ENCODE measurements around the gene COL6A1.
"Not testable (repeated sequence)": the region's sequence is repeated elsewhere in the genome, so short reads cannot be mapped to it uniquely, and the experiment has no call there.

COL6A1 gene

GRCh38 chr21:46028573-46029091 is 47.1 kb downstream of the COL6A1 start:
- no peak for DNase-seq (ENCODE audit: low read depth)

DNA sequence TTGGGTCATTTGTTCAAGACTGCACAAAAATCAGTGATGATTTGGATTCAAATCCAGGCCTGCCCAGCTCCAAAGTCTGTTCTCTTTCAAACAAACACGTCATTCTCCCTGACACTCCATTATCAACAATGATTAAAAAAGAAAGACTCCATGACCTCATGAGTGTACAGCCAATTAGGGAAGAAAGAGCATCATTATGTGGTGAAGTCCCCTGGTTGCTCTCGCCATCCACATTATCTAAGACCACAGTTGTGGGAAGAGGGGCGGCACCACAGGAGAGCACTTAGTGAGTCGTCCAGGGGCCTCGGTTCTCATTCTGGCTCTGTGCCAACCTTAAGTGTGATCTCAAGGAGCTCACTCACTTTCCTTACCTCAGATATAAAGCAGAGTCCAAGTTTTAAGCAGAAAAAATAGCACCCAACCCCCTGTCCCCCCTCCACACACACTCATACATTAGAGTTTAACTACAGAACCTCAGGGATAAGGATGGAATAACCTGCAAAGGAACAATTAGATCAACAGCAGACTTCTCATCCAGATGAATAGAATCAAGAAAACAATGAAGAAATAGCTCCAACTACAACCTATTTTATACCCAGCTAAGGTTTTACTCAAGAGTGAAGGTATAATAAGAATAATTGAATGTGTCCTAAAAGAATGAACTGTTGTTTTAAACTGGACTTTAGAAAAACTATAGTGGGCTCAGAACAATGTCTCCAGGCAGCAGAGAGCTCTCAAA is 47.8 kb downstream of the COL6A1 start:
- DNase-seq (ENCODE audit: low read depth): no peak

- no peak for DNase-seq (ENCODE audit: low read depth)
Measured at GRCh38 chr21:46031484-46031883, 49.9 kb downstream of the COL6A1 start.

DNA sequence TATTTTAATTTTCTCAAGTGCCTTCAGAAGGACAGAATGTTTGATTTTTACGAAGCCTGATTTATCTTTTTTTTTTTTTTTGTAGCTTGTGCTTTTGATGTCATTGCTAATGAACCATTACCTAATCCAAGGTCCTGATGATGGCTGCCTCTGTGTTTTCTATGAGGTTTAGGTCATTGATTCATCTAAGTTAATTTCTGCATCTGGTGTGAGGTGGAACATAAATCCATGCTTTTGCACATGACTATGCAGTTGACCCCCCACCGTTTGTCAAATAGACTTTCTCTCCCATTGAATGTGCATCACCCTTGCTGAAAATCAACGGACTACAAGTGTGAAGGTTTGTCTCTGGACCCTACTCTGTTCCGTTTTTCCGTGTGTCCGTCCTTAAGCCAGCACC is 50.5 kb downstream of the COL6A1 start:
- no peak for DNase-seq (ENCODE audit: low read depth)

DNA sequence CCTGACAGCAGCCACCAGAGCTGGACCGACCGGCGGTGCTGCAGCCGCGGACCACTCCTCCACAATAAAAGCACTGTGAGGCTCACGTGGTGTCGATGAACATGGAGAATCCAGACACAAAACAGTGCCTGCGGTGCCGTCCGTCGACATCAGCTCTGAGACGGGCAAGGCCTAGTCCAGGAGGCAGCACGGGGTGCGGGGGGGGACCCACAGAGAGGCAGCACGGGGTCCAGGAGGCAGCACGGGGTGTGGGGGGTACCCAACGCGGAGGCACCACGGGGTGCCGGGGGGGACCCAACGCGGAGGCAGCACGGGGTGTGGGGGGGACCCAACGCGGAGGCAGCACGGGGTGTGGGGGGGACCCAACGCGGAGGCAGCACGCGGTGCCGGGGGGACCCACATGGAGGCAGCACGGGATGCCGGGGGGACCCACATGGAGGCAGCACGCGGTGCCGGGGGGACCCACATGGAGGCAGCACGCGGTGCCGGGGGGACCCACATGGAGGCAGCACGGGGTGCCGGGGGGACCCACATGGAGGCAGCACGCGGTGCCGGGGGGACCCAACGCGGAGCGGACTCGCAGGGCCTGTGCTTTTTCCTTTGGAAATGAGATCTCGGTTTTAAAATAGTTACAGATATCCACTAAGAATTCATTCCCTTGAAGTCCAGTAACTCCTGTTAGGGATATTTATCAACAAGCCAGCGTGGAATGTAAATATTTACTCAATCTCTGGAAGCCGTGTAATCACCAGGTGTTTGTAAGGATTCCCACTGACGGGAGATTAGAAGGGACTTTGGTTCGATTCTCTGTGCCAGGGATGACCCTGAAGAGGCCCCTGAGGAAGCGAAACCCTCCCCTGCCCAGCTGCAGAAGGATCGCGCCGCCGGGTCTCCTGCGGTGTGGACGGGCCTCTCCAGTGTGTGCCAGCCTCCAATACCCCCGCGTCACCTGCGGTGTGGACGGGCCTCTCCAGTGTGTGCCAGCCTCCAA is 52.1 kb downstream of the COL6A1 start:
- no peak for DNase-seq (ENCODE audit: low read depth)

GRCh38 chr21:46035809-46036695 is 54.5 kb downstream of the COL6A1 start:
- DNase-seq (ENCODE audit: low read depth): no peak

DNA sequence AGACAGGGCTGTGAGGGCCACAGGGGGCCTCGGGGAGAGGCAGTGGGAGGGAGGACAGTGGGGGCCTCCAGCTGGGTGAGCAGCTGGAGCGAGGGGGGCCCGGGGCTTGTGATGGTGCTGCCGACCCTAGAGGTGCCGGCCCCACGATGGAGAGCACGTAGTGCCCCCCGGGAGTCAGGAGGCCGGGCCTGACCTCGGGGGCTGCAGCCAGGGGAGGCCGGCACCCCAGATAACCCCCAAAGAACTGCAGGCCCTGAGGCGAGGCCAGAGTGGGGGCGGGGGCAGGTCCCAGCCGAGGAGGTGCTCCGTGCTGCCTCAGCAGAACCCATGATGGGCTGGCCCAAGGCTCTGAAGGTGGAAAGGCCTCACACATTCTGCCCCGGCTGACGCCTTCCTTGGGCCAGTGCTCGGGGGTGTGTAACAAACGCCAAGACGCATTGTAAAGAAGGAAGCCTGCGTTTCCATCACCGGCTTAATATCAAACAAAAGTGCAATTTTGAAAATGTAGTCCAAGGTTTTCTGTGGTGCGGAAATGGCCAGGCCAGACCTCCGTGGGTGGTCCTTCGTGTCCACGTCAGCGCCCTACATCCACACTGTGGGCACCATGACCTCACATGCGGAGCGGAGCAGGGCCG is 55.2 kb downstream of the COL6A1 start:
- no peak for DNase-seq (ENCODE audit: low read depth)

- DNase-seq (ENCODE audit: low read depth): no peak
Measured at GRCh38 chr21:46037331-46038325, 56.1 kb downstream of the COL6A1 start.

- no peak for DNase-seq (ENCODE audit: low read depth)
Measured at GRCh38 chr21:46038341-46038829, 56.8 kb downstream of the COL6A1 start.

GRCh38 chr21:46038871-46039397 is 57.4 kb downstream of the COL6A1 start:
- no peak for DNase-seq (ENCODE audit: low read depth)

GRCh38 chr21:46039891-46040660 is 58.5 kb downstream of the COL6A1 start:
- DNase-seq (ENCODE audit: low read depth): no peak

DNA sequence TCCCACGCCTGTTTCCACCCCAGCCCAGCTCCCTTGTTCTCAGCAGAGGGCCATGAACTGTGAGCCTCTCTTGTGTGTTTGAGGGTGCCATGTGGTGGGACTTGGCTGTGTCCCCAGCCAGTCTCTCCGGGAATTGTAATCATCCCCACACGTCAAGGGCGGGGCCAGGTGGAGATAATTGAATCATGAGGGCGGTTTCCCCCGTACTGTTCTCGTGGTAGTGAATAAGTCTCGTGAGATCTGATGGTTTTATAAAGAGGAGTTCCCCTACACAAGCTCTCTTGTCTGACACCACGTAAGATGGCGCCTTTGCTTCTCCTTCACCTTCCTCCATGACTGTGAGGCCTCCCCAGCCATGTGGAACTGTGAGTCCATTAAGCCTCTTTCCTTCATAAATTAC is 59.1 kb downstream of the COL6A1 start:
- no peak for DNase-seq (ENCODE audit: low read depth)

DNA sequence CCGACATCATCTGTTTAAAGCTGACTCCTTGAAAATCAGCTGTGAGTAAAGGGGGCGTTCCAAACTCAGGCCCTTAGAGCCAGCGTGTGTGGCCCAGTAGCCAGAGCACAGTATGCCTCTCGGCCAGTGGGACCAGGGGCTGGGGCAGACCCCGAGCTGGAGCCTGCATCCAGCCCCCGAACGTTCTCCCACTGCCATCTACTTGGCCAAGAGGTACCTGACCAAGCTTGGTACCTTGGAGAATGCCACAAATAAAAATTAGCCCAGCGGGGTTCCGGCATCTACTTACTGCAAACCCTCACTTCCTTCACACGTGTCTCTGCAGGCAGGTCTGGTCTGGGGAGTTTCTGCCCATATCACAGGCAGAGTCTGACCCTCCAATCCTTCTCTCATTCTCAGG is 59.6 kb downstream of the COL6A1 start:
- DNase-seq (ENCODE audit: low read depth): no peak

- no peak for DNase-seq (ENCODE audit: low read depth)
Measured at GRCh38 chr21:46045154-46045553, 63.6 kb downstream of the COL6A1 start.

DNA sequence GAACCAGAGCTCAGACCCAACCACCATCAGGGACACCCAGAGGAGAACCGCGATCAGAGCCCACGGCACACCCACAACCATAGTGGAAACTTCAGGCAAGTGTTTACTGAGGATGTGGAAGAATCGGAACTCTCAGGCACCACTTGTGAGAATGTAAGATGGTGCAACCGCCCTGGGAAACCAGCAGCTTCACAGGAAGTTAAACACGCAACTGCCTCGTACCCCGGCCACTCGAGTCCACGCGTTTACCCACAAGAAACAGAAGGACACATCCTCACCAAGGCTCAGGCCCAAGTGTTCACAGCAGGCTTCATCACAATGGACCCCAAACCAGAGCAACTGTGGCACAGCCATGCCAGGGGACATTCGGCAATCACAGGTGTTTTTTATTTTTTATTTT is 64.9 kb downstream of the COL6A1 start:
- no peak for DNase-seq (ENCODE audit: low read depth)

DNA sequence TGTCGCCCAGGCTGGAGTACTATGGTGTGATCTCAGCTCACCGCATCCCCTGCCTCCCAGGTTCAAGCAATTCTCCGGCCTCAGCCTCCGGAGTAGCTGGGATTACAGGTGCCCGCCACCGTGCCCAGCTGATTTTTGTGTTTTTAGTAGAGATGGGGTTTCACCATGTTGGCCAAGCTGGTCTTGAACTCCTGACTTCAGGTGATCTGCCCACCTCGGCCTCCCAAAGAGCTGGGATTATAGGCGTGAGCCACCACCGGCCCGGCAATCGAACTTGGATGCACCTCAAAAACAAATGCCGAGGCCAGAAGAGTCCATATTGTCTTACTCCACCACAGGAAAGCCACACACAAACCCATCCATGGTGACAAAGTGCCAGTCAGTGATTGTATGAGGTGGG is 65.3 kb downstream of the COL6A1 start:
- DNase-seq (ENCODE audit: low read depth): not testable (repeated sequence)

- no peak for DNase-seq (ENCODE audit: low read depth)
Measured at GRCh38 chr21:46048926-46049889, 67.6 kb downstream of the COL6A1 start.

All from activated gamma-delta T cell treated with anti-CD3 and anti-CD28 coated beads, Interleukin-2, amount 50 U/mL, for 16 hours (primary cell).